DMS 273 treated with DMSO at 0.1 percent for 48 hours (cell line): Measurements from ENCODE around the gene SNRPD2.

Experiments used
- DNase-seq: peaks from one replicate; lab custom pipeline; 2025; lab: John Stamatoyannopoulos, UW

SNRPD2 gene

GRCh38 chr19:45657520-45658167 is 34.1 kb downstream of the SNRPD2 start:
- no peak for DNase-seq

- no peak for DNase-seq
These were observed 36.7 kb downstream of the SNRPD2 start for GRCh38 chr19:45655073-45655472.

- DNase-seq, result no peak
These were observed 38.1 kb downstream of the SNRPD2 start for GRCh38 chr19:45653634-45654033.

GRCh38 chr19:45650722-45651121 is 41.0 kb downstream of the SNRPD2 start:
- no peak for DNase-seq

- no peak for DNase-seq
These were observed 45.4 kb downstream of the SNRPD2 start for GRCh38 chr19:45646345-45646698.

GRCh38 chr19:45645631-45646344 is 46.0 kb downstream of the SNRPD2 start:
- DNase-seq, result peak; percentile 85

GRCh38 chr19:45645068-45645630 is 46.6 kb downstream of the SNRPD2 start:
- DNase-seq, result no peak

GRCh38 chr19:45643927-45644771 is 47.6 kb downstream of the SNRPD2 start:
- peak; percentile 50 for DNase-seq

- peak; percentile 62 for DNase-seq
These were observed 48.5 kb downstream of the SNRPD2 start for GRCh38 chr19:45643024-45643926.

GRCh38 chr19:45641274-45642105 is 50.3 kb downstream of the SNRPD2 start:
- peak; percentile 53 for DNase-seq

- no peak for DNase-seq
These were observed 50.9 kb downstream of the SNRPD2 start for GRCh38 chr19:45640849-45641273.

GRCh38 chr19:45638930-45639729 is 52.6 kb downstream of the SNRPD2 start, which contains the start of gene EML2:
TSS of gene EML2 (minus strand) at chr19:45639397. CDS start at chr19:45639376, 21 bp downstream.
- no peak for DNase-seq

GRCh38 chr19:45637890-45638667 is 53.7 kb downstream of the SNRPD2 start:
- no peak for DNase-seq
